ENCODE results near the gene UGT1A8.

Gene UGT1A8

DNA sequence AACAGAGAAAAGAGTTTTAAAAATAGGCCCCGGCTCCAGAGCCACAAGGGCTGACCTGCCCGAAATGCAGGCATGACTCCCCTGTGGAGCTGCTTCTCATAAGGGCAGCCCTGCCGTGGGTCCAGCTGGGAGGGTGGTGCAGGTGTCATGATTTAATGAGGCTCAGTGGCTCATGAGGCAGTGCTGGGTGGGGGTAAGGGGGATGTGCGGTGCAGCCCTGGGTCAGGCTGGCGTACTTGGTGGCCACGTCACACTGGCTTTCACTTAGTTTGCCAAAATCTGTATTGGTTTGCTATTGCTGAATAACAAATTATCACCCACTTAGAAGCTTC is 203.3 kb downstream of the UGT1A8 start:
- Histone ChIP-seq H2AFZ (ENCODE audit: low read length) (no peak overlapping the region), H4K20me1 (ENCODE audit: insufficient read depth, low read length, poor library complexity, severe bottlenecking) (no peaks in the 10 kb centered on the region), H3K4me3 (ENCODE audit: low read length, poor library complexity, severe bottlenecking) (no peak overlapping the region), H3K79me2 (ENCODE audit: insufficient read depth, low read length) (no peaks in the 10 kb centered on the region), H3K9ac (ENCODE audit: low read depth, low read length, poor library complexity, severe bottlenecking) (no peak overlapping the region), H3K4me1 (ENCODE audit: insufficient read depth, low read length, poor library complexity, severe bottlenecking) (no peaks in the 10 kb centered on the region), H3K9me2 (replicated peaks; ENCODE audit: low read depth, low read length) (no peaks in the 10 kb centered on the region), H3K9me3 (ENCODE audit: insufficient read depth, low read depth, low read length) (no peaks in the 10 kb centered on the region), H3F3A (ENCODE audit: low read depth) (no peaks in the 10 kb centered on the region), H3K27me3 (ENCODE audit: insufficient read depth, low read length, poor library complexity, severe bottlenecking) (no peaks in the 10 kb centered on the region), H3K4me2 (ENCODE audit: low read depth, low read length, poor library complexity, severe bottlenecking) (no peak overlapping the region), H3K36me3 (ENCODE audit: insufficient read depth, low read length) (no peaks in the 10 kb centered on the region)
- TF ChIP-seq, protein P1, sequence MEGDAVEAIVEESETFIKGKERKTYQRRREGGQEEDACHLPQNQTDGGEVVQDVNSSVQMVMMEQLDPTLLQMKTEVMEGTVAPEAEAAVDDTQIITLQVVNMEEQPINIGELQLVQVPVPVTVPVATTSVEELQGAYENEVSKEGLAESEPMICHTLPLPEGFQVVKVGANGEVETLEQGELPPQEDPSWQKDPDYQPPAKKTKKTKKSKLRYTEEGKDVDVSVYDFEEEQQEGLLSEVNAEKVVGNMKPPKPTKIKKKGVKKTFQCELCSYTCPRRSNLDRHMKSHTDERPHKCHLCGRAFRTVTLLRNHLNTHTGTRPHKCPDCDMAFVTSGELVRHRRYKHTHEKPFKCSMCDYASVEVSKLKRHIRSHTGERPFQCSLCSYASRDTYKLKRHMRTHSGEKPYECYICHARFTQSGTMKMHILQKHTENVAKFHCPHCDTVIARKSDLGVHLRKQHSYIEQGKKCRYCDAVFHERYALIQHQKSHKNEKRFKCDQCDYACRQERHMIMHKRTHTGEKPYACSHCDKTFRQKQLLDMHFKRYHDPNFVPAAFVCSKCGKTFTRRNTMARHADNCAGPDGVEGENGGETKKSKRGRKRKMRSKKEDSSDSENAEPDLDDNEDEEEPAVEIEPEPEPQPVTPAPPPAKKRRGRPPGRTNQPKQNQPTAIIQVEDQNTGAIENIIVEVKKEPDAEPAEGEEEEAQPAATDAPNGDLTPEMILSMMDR (conservative IDR thresholded peaks at IDR 0.05; ENCODE audit: low read length), result no peak
- no peak for TF ChIP-seq EZH2phosphoT487 (IDR thresholded peaks at IDR 0.05; ENCODE audit: borderline replicate concordance)

DNA sequence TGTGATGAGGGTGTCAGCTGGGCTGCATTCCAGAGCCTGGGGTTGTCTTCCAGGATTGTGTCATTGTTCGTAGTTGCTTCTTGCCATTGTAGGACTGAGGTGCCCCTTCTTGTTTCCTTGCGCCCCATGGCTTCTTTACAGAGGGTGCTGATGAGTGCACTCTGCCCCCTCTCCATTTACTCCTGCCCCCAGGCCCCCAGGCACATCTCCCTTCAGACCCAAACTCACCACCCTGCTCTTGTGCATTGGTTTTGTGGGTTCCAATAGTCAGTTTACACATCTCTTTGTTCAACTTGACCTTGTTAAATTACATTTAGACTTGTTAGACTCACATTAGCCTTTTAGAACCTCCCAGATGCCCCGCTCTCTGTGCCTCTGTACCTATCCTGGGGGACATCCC is 203.8 kb downstream of the UGT1A8 start:
- Histone ChIP-seq H3K27me3 (ENCODE audit: insufficient read depth, low read length, poor library complexity, severe bottlenecking) (no peaks in the 10 kb centered on the region), H3K4me1 (ENCODE audit: insufficient read depth, low read length, poor library complexity, severe bottlenecking) (no peaks in the 10 kb centered on the region), H3F3A (ENCODE audit: low read depth) (no peaks in the 10 kb centered on the region), H2AFZ (ENCODE audit: low read length) (no peak overlapping the region), H3K36me3 (ENCODE audit: insufficient read depth, low read length) (no peaks in the 10 kb centered on the region), H3K9me3 (ENCODE audit: insufficient read depth, low read depth, low read length) (no peaks in the 10 kb centered on the region), H3K79me2 (ENCODE audit: insufficient read depth, low read length) (no peaks in the 10 kb centered on the region), H3K4me3 (ENCODE audit: low read length, poor library complexity, severe bottlenecking) (no peak overlapping the region), H4K20me1 (ENCODE audit: insufficient read depth, low read length, poor library complexity, severe bottlenecking) (no peaks in the 10 kb centered on the region), H3K9me2 (replicated peaks; ENCODE audit: low read depth, low read length) (no peaks in the 10 kb centered on the region), H3K9ac (ENCODE audit: low read depth, low read length, poor library complexity, severe bottlenecking) (no peak overlapping the region), H3K4me2 (ENCODE audit: low read depth, low read length, poor library complexity, severe bottlenecking) (no peak overlapping the region)
- no peak for TF ChIP-seq EZH2phosphoT487 (IDR thresholded peaks at IDR 0.05; ENCODE audit: borderline replicate concordance)
- TF ChIP-seq, protein P1 (conservative IDR thresholded peaks at IDR 0.05; ENCODE audit: low read length), result no peak

DNA sequence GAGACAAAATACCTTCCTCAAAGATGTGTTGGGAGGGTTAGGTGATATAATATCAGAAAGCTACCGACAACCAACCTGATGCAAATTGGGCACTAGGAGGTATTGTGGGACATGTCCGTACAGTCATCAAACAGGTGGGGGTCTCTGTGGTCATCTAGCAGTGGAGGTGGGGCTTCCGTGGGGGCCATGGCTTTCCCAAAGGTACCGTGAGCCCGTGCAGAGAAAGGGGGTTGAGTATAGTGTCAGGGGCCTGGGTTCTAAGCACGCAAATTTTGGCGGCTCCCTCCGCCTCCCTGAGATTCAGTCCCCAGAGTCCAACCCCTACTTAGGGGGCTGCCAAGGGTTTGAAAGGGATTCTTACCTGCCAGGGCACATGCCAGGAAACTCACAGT is 204.3 kb downstream of the UGT1A8 start:
- H4K20me1 ChIP-seq (ENCODE audit: insufficient read depth, low read length, poor library complexity, severe bottlenecking), result no peaks in the 10 kb centered on the region
- no peaks in the 10 kb centered on the region for H3K9me3 ChIP-seq (ENCODE audit: insufficient read depth, low read depth, low read length)
- TF ChIP-seq, protein P1 (conservative IDR thresholded peaks at IDR 0.05; ENCODE audit: low read length), result no peak
- no peak for TF ChIP-seq EZH2phosphoT487 (IDR thresholded peaks at IDR 0.05; ENCODE audit: borderline replicate concordance)
- no peaks in the 10 kb centered on the region for H3K27me3 ChIP-seq (ENCODE audit: insufficient read depth, low read length, poor library complexity, severe bottlenecking)
- H3F3A ChIP-seq (ENCODE audit: low read depth), result no peaks in the 10 kb centered on the region
- no peaks in the 10 kb centered on the region for H3K79me2 ChIP-seq (ENCODE audit: insufficient read depth, low read length)
- H2AFZ ChIP-seq (ENCODE audit: low read length), result no peak overlapping the region
- H3K4me3 ChIP-seq (ENCODE audit: low read length, poor library complexity, severe bottlenecking), result no peak overlapping the region
- H3K4me2 ChIP-seq (ENCODE audit: low read depth, low read length, poor library complexity, severe bottlenecking), result no peak overlapping the region
- no peaks in the 10 kb centered on the region for H3K4me1 ChIP-seq (ENCODE audit: insufficient read depth, low read length, poor library complexity, severe bottlenecking)
- H3K36me3 ChIP-seq (ENCODE audit: insufficient read depth, low read length), result no peaks in the 10 kb centered on the region
- H3K9me2 ChIP-seq (replicated peaks; ENCODE audit: low read depth, low read length), result no peaks in the 10 kb centered on the region
- no peak overlapping the region for H3K9ac ChIP-seq (ENCODE audit: low read depth, low read length, poor library complexity, severe bottlenecking)
